Fibroblast of lung (primary cell): Measurements from ENCODE around the gene KIF18A. TPM values are rescaled to one million over a fixed set of nuclear protein-coding genes. Genes with fewer than 3 reads are reported as not detected.

ENCODE experiments used
- DNase-seq, 2 donors: peaks; one replicate each; pipeline versions ENCODE4 v3.0.0 to v3.0.0-alpha.2; 2010; ENCODE audit warnings: low read depth in 2 of 2
- H2AFZ ChIP-seq: 2 replicates; pipeline ENCODE4 v1.5.1; 2012; ENCODE audit warnings: low read length, control low read depth, inconsistent platforms
- H3K27ac ChIP-seq: 2 replicates; pipeline ENCODE4 v1.5.1; 2011; ENCODE audit warnings: low read length, control low read depth; ENCODE audit not compliant: insufficient read depth
- H3K27me3 ChIP-seq: 2 replicates; pipeline ENCODE4 v1.5.1; 2011; ENCODE audit warnings: mild to moderate bottlenecking, low read length; ENCODE audit not compliant: control insufficient read depth, insufficient read depth
- H3K36me3 ChIP-seq: 2 replicates; pipeline ENCODE4 v1.5.1; 2011; ENCODE audit warnings: low read length; ENCODE audit not compliant: control insufficient read depth, insufficient read depth
- H3K4me1 ChIP-seq: 2 replicates; pipeline ENCODE4 v1.5.1; 2011; ENCODE audit warnings: low read length; ENCODE audit not compliant: control insufficient read depth, insufficient read depth; ENCODE audit errors: extremely low read depth
- H3K4me2 ChIP-seq: 2 replicates; pipeline ENCODE4 v1.5.1; 2011; ENCODE audit warnings: low read length, control low read depth; ENCODE audit not compliant: insufficient read depth; ENCODE audit errors: extremely low read depth
- H3K4me3 ChIP-seq, 4 experiments: fragments of 200-600 bp in 1 of 4; sonication (generic) in 1 of 4; replicated peaks in 1 of 4; 2 replicates each; pipeline ENCODE4 v1.5.1; 2011 to 2016; ENCODE audit warnings: low read length in 4 of 4, low read depth in 3 of 4, mild to moderate bottlenecking in 3 of 4, control low read depth in 2 of 4, inconsistent platforms in 1 of 4, mixed read lengths in 1 of 4; ENCODE audit not compliant: insufficient read depth in 1 of 4; ENCODE audit errors: control extremely low read depth in 1 of 4
- H3K79me2 ChIP-seq: 2 replicates; pipeline ENCODE4 v1.5.1; 2012; ENCODE audit warnings: mild to moderate bottlenecking, low read length, inconsistent platforms; ENCODE audit not compliant: control insufficient read depth, insufficient read depth
- H3K9ac ChIP-seq: 2 replicates; pipeline ENCODE4 v1.5.1; 2011; ENCODE audit warnings: mild to moderate bottlenecking, low read length, control low read depth; ENCODE audit not compliant: insufficient read depth
- H3K9me3 ChIP-seq: 2 replicates; pipeline ENCODE4 v1.5.1; 2012; ENCODE audit warnings: low read depth, low read length; ENCODE audit not compliant: control insufficient read depth, insufficient read depth
- H4K20me1 ChIP-seq: 2 replicates; pipeline ENCODE4 v1.5.1; 2011; ENCODE audit warnings: low read length; ENCODE audit not compliant: control insufficient read depth, insufficient read depth; ENCODE audit errors: extremely low read depth
- CTCF ChIP-seq, 2 donors: IDR thresholded peaks in 1 of 2; conservative IDR thresholded peaks in 1 of 2; 1 replicate in 1 of 2; 2 replicates in 1 of 2; pipeline ENCODE4 v1.5.1; 2011 to 2012; ENCODE audit warnings: low read length in 2 of 2, control low read depth in 1 of 2, inconsistent platforms in 1 of 2, low read depth in 1 of 2, mild to moderate bottlenecking in 1 of 2
- EZH2 ChIP-seq: IDR thresholded peaks from 2 replicates; pipeline ENCODE4 v1.5.1; 2012; ENCODE audit warnings: low read length, control low read depth, mild to moderate bottlenecking; ENCODE audit errors: missing control alignments
- polyA plus RNA-seq, 2 donors: library from polyadenylated mRNA; depleted of rRNA in 1 of 2; stranded (reverse) in 1 of 2; unstranded in 1 of 2; fragments of >200 nt; gene quantifications; 2 replicates each; pipeline ENCODE4 v1.2.1, GENCODE V29; 2011 to 2012; ENCODE audit warnings: missing spikeins in 1 of 2
- total RNA-seq: library from RNA; depleted of rRNA; stranded (reverse); fragments of >200 nt; gene quantifications from 2 replicates; pipeline ENCODE4 v1.2.1, GENCODE V29; 2014

Gene KIF18A
- total and polyA plus RNA-seq, 2 donors (not counting 1 experiment from before 2014, with no cell fraction given): 5.8 to 12.6 TPM

- Histone ChIP-seq H3K27ac (no peak overlapping the region), H3K9me3 (no peaks in the 10 kb centered on the region), H3K4me2 (no peak overlapping the region), H3K36me3 (no peaks in the 10 kb centered on the region), H3K27me3 (no peaks in the 10 kb centered on the region), H2AFZ (no peak overlapping the region), H3K9ac (no peak overlapping the region), H3K4me3 (no peak overlapping the region), H3K79me2 (peaks cover 23% of the 10 kb centered on the region), H3K4me1 (no peaks in the 10 kb centered on the region), H4K20me1 (no peaks in the 10 kb centered on the region)
- TF ChIP-seq CTCF (conservative IDR thresholded peaks at IDR 0.05 in 1 of 2, IDR thresholded peaks at IDR 0.05 in 1 of 2; ENCODE audit: low read depth in 1 of 2, low read length in 2 of 2) (no peak), EZH2 (no peak)
- no peak for DNase-seq
Measured at GRCh38 chr11:28114731-28115130, 6.8 kb upstream of the KIF18A start.

GRCh38 chr11:28114116-28114515 lies 6.2 kb upstream of the KIF18A start:
- peaks cover 24% of the 10 kb centered on the region for H3K79me2 ChIP-seq
- H3K4me3 ChIP-seq: no peak overlapping the region
- H3K27me3 ChIP-seq: no peaks in the 10 kb centered on the region
- no peak overlapping the region for H3K4me2 ChIP-seq
- H3K27ac ChIP-seq: no peak overlapping the region
- DNase-seq: no peak
- no peaks in the 10 kb centered on the region for H3K36me3 ChIP-seq
- H3K4me1 ChIP-seq: no peaks in the 10 kb centered on the region
- H3K9ac ChIP-seq: no peak overlapping the region
- no peaks in the 10 kb centered on the region for H4K20me1 ChIP-seq
- no peak for TF ChIP-seq CTCF (conservative IDR thresholded peaks at IDR 0.05 in 1 of 2, IDR thresholded peaks at IDR 0.05 in 1 of 2; ENCODE audit: low read depth in 1 of 2, low read length in 2 of 2)
- no peaks in the 10 kb centered on the region for H3K9me3 ChIP-seq
- no peak overlapping the region for H2AFZ ChIP-seq

- H3K4me2 ChIP-seq: peak overlapping the region; percentile 84
- no peaks in the 10 kb centered on the region for H3K36me3 ChIP-seq
- H2AFZ ChIP-seq: no peak overlapping the region
- peak overlapping the region; percentile 56 to 97 (median 65) for H3K4me3 ChIP-seq
- peaks cover 46% of the 10 kb centered on the region for H3K79me2 ChIP-seq
- no peaks in the 10 kb centered on the region for H3K27me3 ChIP-seq
- no peaks in the 10 kb centered on the region for H4K20me1 ChIP-seq
- H3K4me1 ChIP-seq: no peaks in the 10 kb centered on the region
- H3K9ac ChIP-seq: peak overlapping the region; percentile 58
- H3K27ac ChIP-seq: peak overlapping the region; percentile 99
- peak; percentile 29 to 35 for DNase-seq
- H3K9me3 ChIP-seq: no peaks in the 10 kb centered on the region
- TF ChIP-seq CTCF (conservative IDR thresholded peaks at IDR 0.05 in 1 of 2, IDR thresholded peaks at IDR 0.05 in 1 of 2; ENCODE audit: low read depth in 1 of 2, low read length in 2 of 2): no peak
- no peak for TF ChIP-seq EZH2
Measured at GRCh38 chr11:28110821-28111200, 2.9 kb upstream of the KIF18A start.
